MM.1S (cell line): ENCODE data around the gene CLCN4.

Experiments used
- DNase-seq: peaks from one replicate; pipeline ENCODE4 v3.0.0-alpha.2; 2015
- H2AFZ ChIP-seq: fragments of 300-600 bp; sonication (generic); 2 replicates; pipeline ENCODE4 v1.6.0; 2016; ENCODE audit warnings: antibody characterized with exemption, low read length
- H3F3A ChIP-seq: fragments of 300-600 bp; sonication (generic); 2 replicates; pipeline ENCODE4 v1.6.1; 2016; ENCODE audit warnings: mild to moderate bottlenecking, antibody characterized with exemption, low read length, moderate library complexity, mixed read lengths; ENCODE audit not compliant: insufficient read depth
- H3K27ac ChIP-seq: fragments of 300-600 bp; sonication (generic); 2 replicates; pipeline ENCODE4 v1.5.1; 2016; ENCODE audit warnings: mild to moderate bottlenecking, low read length
- H3K27me3 ChIP-seq: fragments of 300-600 bp; sonication (generic); replicated peaks from 2 replicates; pipeline ENCODE4 v1.6.0; 2016; ENCODE audit warnings: low read length; ENCODE audit not compliant: insufficient read depth
- H3K36me3 ChIP-seq: fragments of 300-600 bp; sonication (generic); replicated peaks from 2 replicates; pipeline ENCODE4 v1.6.1; 2016; ENCODE audit warnings: mild to moderate bottlenecking, low read length, mixed read lengths; ENCODE audit not compliant: insufficient read depth
- H3K4me1 ChIP-seq: fragments of 300-600 bp; sonication (generic); 2 replicates; pipeline ENCODE4 v1.6.1; 2016; ENCODE audit warnings: low read length, mixed read lengths
- H3K4me2 ChIP-seq: fragments of 300-600 bp; sonication (generic); 2 replicates; pipeline ENCODE4 v1.6.0; 2016; ENCODE audit warnings: low read depth, low read length
- H3K4me3 ChIP-seq: fragments of 300-600 bp; sonication (generic); 2 replicates; pipeline ENCODE4 v1.5.1; 2016; ENCODE audit warnings: low read length, mixed read lengths
- H3K79me2 ChIP-seq: fragments of 300-600 bp; sonication (generic); 2 replicates; pipeline ENCODE4 v1.6.1; 2016; ENCODE audit warnings: mixed run types, low read length, mixed read lengths
- H3K9ac ChIP-seq: fragments of 300-600 bp; sonication (generic); 2 replicates; pipeline ENCODE4 v1.6.1; 2016; ENCODE audit warnings: low read length, mixed read lengths
- H3K9me2 ChIP-seq: fragments of 300-600 bp; sonication (generic); replicated peaks from 2 replicates; pipeline ENCODE4 v1.6.1; 2016; ENCODE audit warnings: mild to moderate bottlenecking, low read length, mixed read lengths; ENCODE audit not compliant: insufficient read depth
- H3K9me3 ChIP-seq: fragments of 300-600 bp; sonication (generic); replicated peaks from 2 replicates; pipeline ENCODE4 v1.6.1; 2016; ENCODE audit warnings: mild to moderate bottlenecking, low read length, mixed read lengths; ENCODE audit not compliant: insufficient read depth
- H4K20me1 ChIP-seq: fragments of 300-600 bp; sonication (generic); 2 replicates; pipeline ENCODE4 v1.6.1; 2016; ENCODE audit warnings: mild to moderate bottlenecking, low read length, moderate library complexity, mixed read lengths; ENCODE audit not compliant: insufficient read depth
- EZH2 ChIP-seq: fragments of 300-600 bp; sonication (generic); optimal IDR thresholded peaks from 2 replicates; pipeline ENCODE3; 2017; ENCODE audit warnings: low read depth, mild to moderate bottlenecking, antibody characterized with exemption, low read length, mixed read lengths
- EZH2phosphoT487 ChIP-seq: fragments of 300-600 bp; sonication (generic); IDR thresholded peaks from 2 replicates; pipeline ENCODE4 v1.6.1; 2018; ENCODE audit warnings: antibody characterized with exemption, low read length
- TF ChIP-seq, protein P1 (sequence below): fragments of 300-600 bp; sonication (generic); IDR thresholded peaks from 2 replicates; pipeline ENCODE4 v1.5.1; 2016; ENCODE audit warnings: antibody characterized with exemption, low read length, mixed read lengths

The CLCN4 gene

DNA sequence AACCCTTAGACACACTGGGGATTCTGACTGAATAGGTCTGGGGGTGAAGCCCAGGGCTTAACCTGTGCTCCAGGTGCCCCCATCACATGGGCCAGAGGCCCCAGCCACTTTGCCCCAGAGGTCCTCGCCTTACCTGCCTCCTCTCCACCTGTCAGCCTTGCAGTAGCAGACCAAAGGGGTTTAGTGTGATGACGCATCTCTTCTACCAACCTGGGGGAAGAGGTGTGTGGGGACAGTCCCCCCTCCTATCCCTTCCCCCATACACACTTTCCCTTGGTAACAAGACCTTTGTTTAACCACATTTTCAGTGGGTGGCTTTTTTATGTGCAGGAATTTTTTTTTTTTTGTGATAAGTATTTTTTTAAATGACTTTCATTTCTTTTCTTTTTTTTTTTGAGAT is 6.3 kb downstream of the CLCN4 start:
- Histone ChIP-seq H3K4me2 (no peak overlapping the region), H3F3A (no peaks in the 10 kb centered on the region), H3K9ac (no peak overlapping the region), H3K9me3 (no peaks in the 10 kb centered on the region), H3K27ac (no peak overlapping the region), H3K36me3 (no peaks in the 10 kb centered on the region), H3K9me2 (no peaks in the 10 kb centered on the region), H4K20me1 (no peaks in the 10 kb centered on the region), H3K4me1 (peaks cover 7% of the 10 kb centered on the region; the same call in 1 of the 2 replicates), H2AFZ (no peak overlapping the region), H3K4me3 (no peak overlapping the region), H3K27me3 (no peaks in the 10 kb centered on the region), H3K79me2 (no peaks in the 10 kb centered on the region)
- DNase-seq, result no peak
- no peak for TF ChIP-seq EZH2phosphoT487
- TF ChIP-seq, protein P1, sequence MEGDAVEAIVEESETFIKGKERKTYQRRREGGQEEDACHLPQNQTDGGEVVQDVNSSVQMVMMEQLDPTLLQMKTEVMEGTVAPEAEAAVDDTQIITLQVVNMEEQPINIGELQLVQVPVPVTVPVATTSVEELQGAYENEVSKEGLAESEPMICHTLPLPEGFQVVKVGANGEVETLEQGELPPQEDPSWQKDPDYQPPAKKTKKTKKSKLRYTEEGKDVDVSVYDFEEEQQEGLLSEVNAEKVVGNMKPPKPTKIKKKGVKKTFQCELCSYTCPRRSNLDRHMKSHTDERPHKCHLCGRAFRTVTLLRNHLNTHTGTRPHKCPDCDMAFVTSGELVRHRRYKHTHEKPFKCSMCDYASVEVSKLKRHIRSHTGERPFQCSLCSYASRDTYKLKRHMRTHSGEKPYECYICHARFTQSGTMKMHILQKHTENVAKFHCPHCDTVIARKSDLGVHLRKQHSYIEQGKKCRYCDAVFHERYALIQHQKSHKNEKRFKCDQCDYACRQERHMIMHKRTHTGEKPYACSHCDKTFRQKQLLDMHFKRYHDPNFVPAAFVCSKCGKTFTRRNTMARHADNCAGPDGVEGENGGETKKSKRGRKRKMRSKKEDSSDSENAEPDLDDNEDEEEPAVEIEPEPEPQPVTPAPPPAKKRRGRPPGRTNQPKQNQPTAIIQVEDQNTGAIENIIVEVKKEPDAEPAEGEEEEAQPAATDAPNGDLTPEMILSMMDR, result no peak
- no peak for TF ChIP-seq EZH2

DNA sequence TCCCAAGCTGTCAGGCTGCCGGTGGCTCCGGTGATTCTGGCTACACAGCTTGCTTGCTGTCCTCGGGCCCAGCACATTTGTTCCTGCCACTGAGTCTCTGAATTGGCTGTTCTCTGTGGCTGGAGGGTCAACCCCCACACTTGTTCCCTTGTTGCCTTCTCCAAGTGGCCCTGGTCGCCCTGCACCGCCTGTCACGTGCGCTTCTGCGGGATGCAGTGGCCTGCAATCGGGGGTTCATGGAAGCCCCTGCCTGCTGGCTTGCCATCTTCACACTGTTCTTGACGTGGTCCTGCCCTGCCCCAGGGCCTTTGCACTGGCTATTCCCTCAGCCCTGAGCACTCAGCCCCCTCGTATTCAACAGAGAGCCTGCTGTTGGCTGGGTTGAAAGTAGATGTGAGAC is 8.1 kb downstream of the CLCN4 start:
- no peak for DNase-seq
- Histone ChIP-seq H4K20me1 (no peaks in the 10 kb centered on the region), H3K9me2 (no peaks in the 10 kb centered on the region), H3K36me3 (no peaks in the 10 kb centered on the region), H3K4me1 (peaks cover 9% of the 10 kb centered on the region; the same call in 1 of the 2 replicates), H3K27ac (no peak overlapping the region), H3K79me2 (no peaks in the 10 kb centered on the region), H2AFZ (no peak overlapping the region), H3K9ac (no peak overlapping the region), H3K4me2 (no peak overlapping the region), H3K4me3 (no peak overlapping the region), H3F3A (no peaks in the 10 kb centered on the region), H3K9me3 (no peaks in the 10 kb centered on the region), H3K27me3 (no peaks in the 10 kb centered on the region)
- no peak for TF ChIP-seq EZH2
- TF ChIP-seq, protein P1, result no peak
- no peak for TF ChIP-seq EZH2phosphoT487

DNA sequence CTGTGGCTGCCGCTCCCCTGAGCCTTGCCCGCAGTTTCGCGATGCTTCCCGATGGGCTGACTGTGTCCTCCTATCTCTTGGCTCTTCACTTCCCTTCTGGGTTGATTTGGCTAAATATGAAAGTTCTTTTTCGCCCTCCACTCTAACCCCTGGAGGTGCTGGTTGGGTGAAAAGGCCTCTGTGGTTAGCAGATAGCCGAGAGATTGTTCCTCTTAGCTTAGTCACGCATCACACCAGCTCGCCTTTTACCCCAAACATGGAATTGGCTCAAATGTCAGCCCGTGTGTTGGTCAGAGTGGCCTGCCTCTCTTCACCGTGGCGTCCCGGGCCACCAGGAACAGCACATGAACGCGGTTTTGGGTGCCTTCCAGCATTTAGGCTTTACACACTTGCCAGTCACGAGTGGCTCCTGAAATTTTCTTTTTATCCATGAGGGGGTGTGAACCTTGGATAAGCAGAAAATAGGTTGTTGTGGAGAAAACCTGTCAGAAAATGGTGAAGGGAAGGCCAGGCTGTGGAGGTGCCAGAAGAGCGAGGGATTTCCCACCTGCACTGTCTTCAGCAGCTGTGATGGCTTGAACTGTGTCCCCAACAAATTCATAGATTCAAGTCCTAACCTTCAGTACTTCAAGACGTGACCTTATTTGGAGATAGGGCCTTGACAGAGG is 8.9 kb downstream of the CLCN4 start:
- H3K9me2 ChIP-seq, result no peaks in the 10 kb centered on the region
- no peak overlapping the region for H2AFZ ChIP-seq
- no peaks in the 10 kb centered on the region for H3F3A ChIP-seq
- peaks cover 9% of the 10 kb centered on the region; the same call in 1 of the 2 replicates for H3K4me1 ChIP-seq
- no peak overlapping the region for H3K4me3 ChIP-seq
- H3K36me3 ChIP-seq, result no peaks in the 10 kb centered on the region
- no peak for DNase-seq
- TF ChIP-seq, protein P1, result no peak
- no peak for TF ChIP-seq EZH2
- no peak for TF ChIP-seq EZH2phosphoT487
- no peaks in the 10 kb centered on the region for H3K27me3 ChIP-seq
- no peak overlapping the region for H3K27ac ChIP-seq
- no peak overlapping the region for H3K9ac ChIP-seq
- H3K9me3 ChIP-seq, result no peaks in the 10 kb centered on the region
- H4K20me1 ChIP-seq, result no peaks in the 10 kb centered on the region
- no peaks in the 10 kb centered on the region for H3K79me2 ChIP-seq
- no peak overlapping the region for H3K4me2 ChIP-seq
